ENCODE data around the gene TTC27. TPM values are rescaled to one million over a fixed set of nuclear protein-coding genes. Genes with fewer than 3 reads are reported as not detected.
"Not testable (repeated sequence)": the region's sequence is repeated elsewhere in the genome, so short reads cannot be mapped to it uniquely, and the experiment has no call there.

Gene TTC27
- total and polyA plus RNA-seq, 2 donors = 10.6 to 22.9 TPM

DNA sequence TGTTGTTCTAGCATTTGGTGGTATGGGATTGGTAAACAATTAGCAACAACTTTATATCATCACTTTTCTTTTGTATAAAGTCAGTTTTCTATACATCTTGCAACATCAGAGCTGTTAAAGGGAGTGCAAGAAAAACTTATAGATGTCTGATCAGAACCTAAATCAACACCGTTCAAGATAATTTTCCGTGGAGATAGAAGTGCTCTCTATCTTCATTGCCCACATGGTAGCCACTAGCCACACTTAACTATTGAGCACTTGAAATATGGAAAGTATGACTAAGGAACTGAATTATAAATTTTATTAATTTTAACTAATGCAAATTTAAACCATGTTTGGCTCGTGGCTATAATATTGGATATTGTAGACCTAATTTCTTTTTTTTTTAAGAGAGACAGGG lies 5.2 kb downstream of the TTC27 start:
- DNase-seq (ENCODE audit: extremely low spot score) = no peak
- H3K27ac ChIP-seq (ENCODE audit: low read depth) = no peak overlapping the region
- H3K4me1 ChIP-seq (ENCODE audit: insufficient read depth) = peaks cover 1% of the 10 kb centered on the region
- H3K4me3 ChIP-seq (ENCODE audit: low read depth, low read length) = no peak overlapping the region
- WGBS = 94% methylated on average over 3 of the region's 3 CpGs
- H3K36me3 ChIP-seq (ENCODE audit: insufficient read depth) = no peaks in the 10 kb centered on the region

DNA sequence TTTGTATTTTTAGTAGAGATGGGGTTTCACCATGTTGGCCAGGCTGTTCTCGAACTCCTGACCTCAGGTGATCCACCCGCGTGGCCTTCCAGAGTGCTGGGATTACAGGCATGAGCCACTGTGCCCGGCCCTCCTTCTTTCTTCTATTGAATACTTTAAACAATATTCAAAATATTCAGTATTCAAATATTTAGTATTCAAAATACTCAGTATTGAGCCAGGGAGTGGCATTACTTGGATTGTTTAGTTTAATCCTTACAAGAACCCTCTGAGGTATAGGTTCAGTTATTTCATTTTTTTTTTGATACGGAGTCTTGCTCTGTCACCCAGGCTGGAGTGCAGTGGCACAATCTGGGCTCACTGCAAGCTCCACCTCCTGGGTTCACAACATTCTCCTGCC lies 10.7 kb downstream of the TTC27 start:
- not testable (repeated sequence) for DNase-seq (ENCODE audit: extremely low spot score); H3K27ac ChIP-seq (ENCODE audit: low read depth); H3K36me3 ChIP-seq (ENCODE audit: insufficient read depth); H3K4me3 ChIP-seq (ENCODE audit: low read depth, low read length); H3K4me1 ChIP-seq (ENCODE audit: insufficient read depth)
- 97% methylated on average over 5 of the region's 5 CpGs for WGBS

DNA sequence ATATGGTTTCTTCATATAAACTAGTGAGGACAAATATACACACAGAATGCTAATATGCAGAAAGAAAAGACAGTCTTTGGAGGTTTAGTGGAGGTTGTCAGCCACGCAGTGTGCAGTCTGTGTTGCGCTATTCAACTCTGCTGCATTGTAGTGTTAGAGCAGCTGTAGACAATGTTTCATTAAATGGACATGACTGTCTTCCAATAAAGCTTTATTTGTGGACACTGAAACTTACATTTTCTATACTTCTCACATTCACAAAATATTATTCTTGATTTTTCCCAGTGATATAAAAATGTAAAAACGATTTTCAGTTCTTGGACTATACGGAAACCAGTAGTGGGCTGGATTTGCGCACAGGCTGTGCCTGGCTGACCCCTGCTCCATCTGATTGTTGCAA lies 13.3 kb downstream of the TTC27 start:
- Histone ChIP-seq H3K36me3 (ENCODE audit: insufficient read depth) (peaks cover 3% of the 10 kb centered on the region), H3K27ac (ENCODE audit: low read depth) (no peak overlapping the region), H3K4me3 (ENCODE audit: low read depth, low read length) (no peak overlapping the region), H3K4me1 (ENCODE audit: insufficient read depth) (no peaks in the 10 kb centered on the region)
- no peak for DNase-seq (ENCODE audit: extremely low spot score)
- WGBS = 98% methylated on average over 5 of the region's 5 CpGs

DNA sequence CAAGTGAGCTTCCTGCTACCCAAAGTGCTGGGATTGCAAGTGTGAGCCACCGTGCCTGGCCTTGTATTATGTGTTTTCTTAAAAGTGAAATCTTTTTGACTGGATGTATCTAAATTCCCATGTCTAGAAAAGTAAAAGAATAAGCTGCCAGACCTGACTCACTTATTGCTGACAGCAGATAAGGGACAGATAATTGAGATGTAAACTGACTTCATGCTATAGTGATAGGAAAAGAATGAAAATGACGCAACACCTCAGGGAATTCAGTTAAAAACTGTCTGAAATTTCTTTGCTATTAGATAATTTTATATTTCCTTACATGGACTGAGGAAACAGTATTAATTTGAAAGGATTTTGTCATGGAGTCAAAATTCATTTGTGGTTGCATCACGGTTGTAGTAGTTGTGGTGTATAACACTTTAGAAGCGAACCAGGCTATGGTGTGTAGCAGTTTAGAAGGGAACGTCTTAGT lies 19.4 kb downstream of the TTC27 start:
- H3K36me3 ChIP-seq (ENCODE audit: insufficient read depth) = no peaks in the 10 kb centered on the region
- no peak for DNase-seq (ENCODE audit: extremely low spot score)
- WGBS = 79% methylated on average over 5 of the region's 5 CpGs
- no peak overlapping the region for H3K27ac ChIP-seq (ENCODE audit: low read depth)
- H3K4me1 ChIP-seq (ENCODE audit: insufficient read depth) = no peaks in the 10 kb centered on the region
- no peak overlapping the region for H3K4me3 ChIP-seq (ENCODE audit: low read depth, low read length)

DNA sequence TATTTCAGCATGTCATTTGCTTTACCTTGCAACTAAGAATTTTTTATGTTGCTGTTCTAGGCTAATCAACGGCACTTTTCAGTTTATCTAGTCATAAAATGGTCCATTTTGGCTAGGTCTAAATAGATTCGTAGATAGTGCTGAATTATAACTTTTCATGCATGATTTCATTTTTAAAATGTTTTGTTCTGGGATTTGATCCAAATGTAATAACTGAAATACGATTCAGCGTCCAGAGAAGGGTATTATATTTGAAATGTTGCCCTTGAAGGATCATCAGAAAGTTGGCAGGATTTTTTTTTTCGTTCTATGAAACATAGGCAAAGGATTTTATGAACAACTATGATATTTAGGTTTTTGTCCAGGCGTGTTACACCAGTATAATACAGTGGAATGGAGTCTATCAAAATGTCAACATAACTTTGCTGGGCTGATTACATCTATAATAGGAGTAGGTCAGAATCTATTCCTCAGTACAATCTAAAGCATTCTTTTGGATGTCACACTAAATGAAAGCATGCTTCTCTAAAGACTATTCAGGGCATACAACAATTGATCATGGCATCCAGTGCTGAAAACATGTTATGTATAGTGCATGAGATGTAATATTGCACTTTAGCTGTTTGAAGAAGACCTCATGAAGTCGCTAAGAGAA lies 24.8 kb downstream of the TTC27 start:
- no peak overlapping the region for H3K27ac ChIP-seq (ENCODE audit: low read depth)
- H3K36me3 ChIP-seq (ENCODE audit: insufficient read depth) = no peaks in the 10 kb centered on the region
- WGBS = 42% methylated on average over 7 of the region's 7 CpGs
- H3K4me3 ChIP-seq (ENCODE audit: low read depth, low read length) = no peak overlapping the region
- no peak for DNase-seq (ENCODE audit: extremely low spot score)
- no peaks in the 10 kb centered on the region for H3K4me1 ChIP-seq (ENCODE audit: insufficient read depth)

DNA sequence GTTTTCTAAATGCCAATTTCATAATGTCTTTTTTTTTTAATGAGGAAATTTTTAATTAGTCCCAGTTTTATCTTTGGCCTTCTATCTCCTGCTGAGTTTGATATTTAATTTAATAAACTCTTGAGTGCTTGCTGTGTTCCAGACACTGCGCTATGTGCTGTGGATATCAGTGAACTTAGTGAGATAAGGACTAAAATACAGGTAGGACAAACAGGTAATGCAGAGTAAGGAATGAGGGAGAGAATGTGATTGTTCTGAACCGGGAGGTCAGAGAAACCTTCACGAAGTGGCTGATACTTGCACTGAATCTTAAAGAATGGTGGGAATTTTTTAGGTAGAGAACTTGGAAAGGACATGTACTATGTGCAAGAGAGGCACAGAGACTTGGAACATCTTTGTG lies 28.2 kb downstream of the TTC27 start:
- no peak overlapping the region for H3K27ac ChIP-seq (ENCODE audit: low read depth)
- no peaks in the 10 kb centered on the region for H3K4me1 ChIP-seq (ENCODE audit: insufficient read depth)
- H3K36me3 ChIP-seq (ENCODE audit: insufficient read depth) = no peaks in the 10 kb centered on the region
- 95% methylated on average over 3 of the region's 3 CpGs for WGBS
- DNase-seq (ENCODE audit: extremely low spot score) = no peak
- H3K4me3 ChIP-seq (ENCODE audit: low read depth, low read length) = no peak overlapping the region

DNA sequence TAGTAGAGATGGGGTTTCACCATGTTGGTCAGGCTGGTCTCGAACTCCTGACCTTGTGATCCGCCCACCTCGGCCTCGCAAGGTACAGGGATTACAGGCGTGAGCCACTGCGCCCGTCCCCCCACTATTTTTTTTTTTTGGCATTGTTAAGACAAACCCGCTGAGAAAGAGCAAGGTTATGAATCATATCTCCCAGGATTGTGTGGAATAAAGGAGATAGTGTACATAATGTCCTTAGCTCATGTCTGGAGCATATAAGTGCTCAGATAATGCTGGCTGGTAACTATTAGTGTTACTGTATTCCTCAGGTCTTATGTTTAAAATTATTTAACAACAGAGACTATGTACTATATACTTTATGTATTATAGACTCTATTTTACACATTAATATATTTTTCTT lies 36.0 kb downstream of the TTC27 start:
- no peak overlapping the region for H3K4me3 ChIP-seq (ENCODE audit: low read depth, low read length)
- DNase-seq (ENCODE audit: extremely low spot score) = no peak
- H3K4me1 ChIP-seq (ENCODE audit: insufficient read depth) = no peaks in the 10 kb centered on the region
- no peak overlapping the region for H3K27ac ChIP-seq (ENCODE audit: low read depth)
- WGBS = 96% methylated on average over 8 of the region's 8 CpGs
- no peaks in the 10 kb centered on the region for H3K36me3 ChIP-seq (ENCODE audit: insufficient read depth)

DNA sequence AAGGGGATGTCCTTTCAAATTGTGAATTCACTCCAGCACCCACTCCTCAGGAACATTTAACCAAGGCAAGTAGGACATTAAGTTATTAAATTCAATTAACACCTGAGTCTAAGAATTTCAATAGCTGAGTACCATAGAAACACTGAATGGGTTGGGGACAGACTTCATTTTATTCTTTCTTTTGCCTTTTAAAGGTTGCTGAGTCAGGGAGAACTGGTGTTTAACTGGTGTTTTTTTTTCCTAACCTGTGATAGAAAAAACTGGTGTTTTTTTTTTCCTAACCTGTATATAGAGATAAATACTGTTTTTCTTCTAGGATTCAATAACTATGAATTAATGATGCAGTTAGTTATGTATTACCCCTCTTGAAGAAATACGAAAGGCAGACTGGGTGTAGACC lies 38.9 kb downstream of the TTC27 start:
- H3K36me3 ChIP-seq (ENCODE audit: insufficient read depth) = no peaks in the 10 kb centered on the region
- no peak overlapping the region for H3K27ac ChIP-seq (ENCODE audit: low read depth)
- H3K4me3 ChIP-seq (ENCODE audit: low read depth, low read length) = no peak overlapping the region
- H3K4me1 ChIP-seq (ENCODE audit: insufficient read depth) = no peaks in the 10 kb centered on the region
- WGBS = 96% methylated on average over 1 of the region's 1 CpG
- DNase-seq (ENCODE audit: extremely low spot score) = no peak

DNA sequence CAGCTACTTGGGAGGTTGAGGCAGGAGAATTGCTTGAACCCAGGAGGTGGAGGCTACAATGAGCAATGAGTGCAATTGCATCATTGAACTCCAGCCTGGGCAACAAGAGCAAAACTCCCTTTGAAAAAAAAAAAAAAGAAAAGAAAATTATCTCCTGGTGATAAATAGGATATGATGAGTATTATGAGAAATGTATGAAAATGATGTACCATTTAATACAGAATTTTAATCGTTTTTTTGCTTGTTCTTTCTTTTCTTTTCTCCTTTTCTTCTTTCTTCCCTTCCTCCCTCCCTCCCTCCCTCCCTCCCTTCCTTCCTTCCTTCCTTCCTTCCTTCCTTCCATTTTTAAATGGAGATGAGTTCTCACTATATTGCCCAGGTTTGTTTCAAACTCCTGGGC lies 40.4 kb downstream of the TTC27 start:
- Histone ChIP-seq H3K4me3 (ENCODE audit: low read depth, low read length) (no peak overlapping the region), H3K27ac (ENCODE audit: low read depth) (no peak overlapping the region), H3K36me3 (ENCODE audit: insufficient read depth) (no peaks in the 10 kb centered on the region), H3K4me1 (ENCODE audit: insufficient read depth) (no peaks in the 10 kb centered on the region)
- WGBS = 90% methylated on average over 1 of the region's 1 CpG
- no peak for DNase-seq (ENCODE audit: extremely low spot score)

DNA sequence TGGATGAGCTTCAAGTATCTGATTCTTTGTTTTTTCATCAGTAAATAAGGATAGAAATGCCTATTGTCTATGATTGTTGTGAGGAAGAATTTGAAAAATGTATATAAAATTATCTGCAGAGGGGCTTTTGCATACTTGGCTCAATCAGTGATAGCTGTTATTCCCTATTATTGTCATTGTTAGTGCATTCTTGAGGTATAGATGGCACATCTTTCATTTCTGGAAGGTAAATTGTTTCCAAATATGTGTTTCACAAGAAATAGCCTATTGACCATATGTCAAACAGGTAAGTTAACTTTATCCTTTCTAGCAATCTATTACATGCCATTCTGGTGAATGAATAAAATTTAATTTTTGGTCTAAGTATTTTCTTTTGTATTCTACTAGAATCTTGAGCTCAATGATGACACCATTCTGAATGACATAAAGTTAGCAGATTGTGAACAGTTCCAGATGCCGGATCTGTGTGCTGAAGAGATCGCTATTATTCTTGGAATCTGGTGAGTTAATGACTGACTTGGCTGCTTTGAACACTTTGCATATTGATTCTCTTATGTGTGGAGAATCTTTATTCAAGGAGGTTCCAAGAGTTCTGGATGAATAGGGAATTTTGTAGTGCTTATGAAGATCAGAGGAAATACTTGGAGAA lies 44.2 kb downstream of the TTC27 start:
- Histone ChIP-seq H3K4me3 (ENCODE audit: low read depth, low read length) (no peak overlapping the region), H3K27ac (ENCODE audit: low read depth) (no peak overlapping the region), H3K36me3 (ENCODE audit: insufficient read depth) (no peaks in the 10 kb centered on the region), H3K4me1 (ENCODE audit: insufficient read depth) (no peaks in the 10 kb centered on the region)
- DNase-seq (ENCODE audit: extremely low spot score) = no peak
- 92% methylated on average over 2 of the region's 2 CpGs for WGBS

DNA sequence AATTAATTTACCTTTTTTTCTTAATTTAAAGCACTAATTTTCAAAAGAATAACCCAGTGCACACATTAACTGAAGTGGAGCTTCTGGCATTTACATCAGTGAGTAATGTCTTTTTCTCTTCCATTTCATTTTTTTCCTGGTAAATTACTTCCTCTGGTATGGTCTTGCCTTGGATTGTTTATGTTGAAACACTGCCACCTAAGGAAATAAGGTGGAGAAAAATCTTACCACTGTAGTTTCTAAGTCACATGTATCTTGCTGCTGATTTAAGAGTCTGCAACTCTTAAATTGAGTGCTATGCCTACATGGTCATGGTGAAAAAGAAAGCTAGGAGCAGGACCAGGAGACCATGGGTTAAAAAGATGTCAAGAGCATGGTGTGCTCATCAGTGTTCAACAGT lies 51.0 kb downstream of the TTC27 start:
- Histone ChIP-seq H3K4me1 (ENCODE audit: insufficient read depth) (no peaks in the 10 kb centered on the region), H3K4me3 (ENCODE audit: low read depth, low read length) (no peak overlapping the region), H3K27ac (ENCODE audit: low read depth) (no peak overlapping the region), H3K36me3 (ENCODE audit: insufficient read depth) (no peaks in the 10 kb centered on the region)
- DNase-seq (ENCODE audit: extremely low spot score) = no peak

DNA sequence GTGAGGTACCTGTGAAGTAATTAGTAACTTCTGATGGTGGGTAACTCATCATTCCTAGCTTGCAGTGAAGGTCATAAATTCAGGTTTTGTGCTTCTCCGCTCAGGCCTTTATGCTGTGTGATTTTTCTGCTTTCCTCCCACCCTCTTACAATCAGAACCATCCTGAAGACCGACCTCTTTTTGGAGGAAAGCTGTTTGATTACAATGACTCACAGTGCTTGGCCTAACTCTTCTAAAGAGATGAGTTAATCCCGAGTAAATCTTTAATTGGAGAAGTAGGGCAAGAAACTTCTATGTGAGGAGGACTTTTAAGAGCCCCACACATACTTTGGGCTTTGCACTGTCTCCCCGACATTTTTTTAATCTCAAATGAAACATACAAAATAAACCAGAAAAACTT lies 53.1 kb downstream of the TTC27 start:
- WGBS = 79% methylated on average over 4 of the region's 4 CpGs
- no peaks in the 10 kb centered on the region for H3K4me1 ChIP-seq (ENCODE audit: insufficient read depth)
- H3K36me3 ChIP-seq (ENCODE audit: insufficient read depth) = no peaks in the 10 kb centered on the region
- DNase-seq (ENCODE audit: extremely low spot score) = no peak
- H3K27ac ChIP-seq (ENCODE audit: low read depth) = no peak overlapping the region
- no peak overlapping the region for H3K4me3 ChIP-seq (ENCODE audit: low read depth, low read length)

DNA sequence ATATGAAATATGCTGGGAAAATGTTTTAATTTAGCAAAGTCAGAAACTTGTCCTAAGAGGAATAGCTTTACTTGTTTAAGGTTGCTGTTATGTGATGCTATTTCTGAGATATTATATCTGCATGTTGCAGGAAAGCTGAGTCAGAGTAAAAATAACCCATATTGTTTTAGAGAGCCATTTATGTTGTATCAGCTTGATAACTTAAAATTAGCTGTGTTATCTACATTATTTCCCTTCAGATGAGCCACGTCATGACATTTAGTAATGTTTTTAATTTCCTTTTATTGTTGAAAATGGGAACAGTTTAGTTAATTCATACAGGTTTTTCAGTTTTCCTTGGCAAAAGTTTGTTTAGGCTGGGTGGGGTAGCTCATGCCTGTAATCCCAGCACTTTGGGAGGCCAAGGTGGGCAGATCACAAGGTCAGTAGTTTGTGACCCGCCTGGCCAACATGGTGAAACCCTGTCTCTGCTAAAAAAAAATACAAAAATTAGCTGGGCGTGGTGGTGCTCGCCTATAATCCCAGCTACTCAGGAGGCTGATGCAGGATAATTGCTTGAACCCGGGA lies 55.8 kb downstream of the TTC27 start:
- Histone ChIP-seq H3K27ac (ENCODE audit: low read depth) (no peak overlapping the region), H3K4me1 (ENCODE audit: insufficient read depth) (no peaks in the 10 kb centered on the region), H3K36me3 (ENCODE audit: insufficient read depth) (no peaks in the 10 kb centered on the region), H3K4me3 (ENCODE audit: low read depth, low read length) (no peak overlapping the region)
- WGBS = 93% methylated on average over 5 of the region's 5 CpGs
- no peak for DNase-seq (ENCODE audit: extremely low spot score)

DNA sequence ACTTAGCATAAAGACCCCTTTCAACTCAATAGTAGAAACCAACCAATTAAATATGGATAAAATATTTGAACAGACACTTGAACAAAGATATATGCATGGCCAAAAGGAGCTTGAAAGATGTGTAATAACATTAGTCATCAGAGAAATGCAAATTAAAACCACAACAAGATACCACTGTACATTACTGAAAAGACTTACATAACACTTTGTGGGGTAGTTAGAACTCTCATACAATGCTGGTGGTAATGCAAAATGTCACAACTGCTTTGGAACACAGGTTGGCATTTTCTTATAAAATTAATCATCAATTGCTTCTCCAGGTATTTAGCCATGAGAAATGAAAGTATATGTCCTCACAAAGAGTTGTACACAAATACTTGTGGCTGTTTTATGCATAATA lies 60.7 kb downstream of the TTC27 start:
- Histone ChIP-seq H3K4me1 (ENCODE audit: insufficient read depth) (no peaks in the 10 kb centered on the region), H3K27ac (ENCODE audit: low read depth) (no peak overlapping the region), H3K4me3 (ENCODE audit: low read depth, low read length) (no peak overlapping the region), H3K36me3 (ENCODE audit: insufficient read depth) (no peaks in the 10 kb centered on the region)
- no peak for DNase-seq (ENCODE audit: extremely low spot score)
